ENCODE results near the gene TCEAL4. TPM values are rescaled to one million over a fixed set of nuclear protein-coding genes. Genes with fewer than 3 reads are reported as not detected.
A peak's percentile ranks its signal among the peaks of the same experiment; 100 is the strongest.

Gene TCEAL4
- total RNA-seq, 1 donor from 2014 or later: 140 TPM

DNA sequence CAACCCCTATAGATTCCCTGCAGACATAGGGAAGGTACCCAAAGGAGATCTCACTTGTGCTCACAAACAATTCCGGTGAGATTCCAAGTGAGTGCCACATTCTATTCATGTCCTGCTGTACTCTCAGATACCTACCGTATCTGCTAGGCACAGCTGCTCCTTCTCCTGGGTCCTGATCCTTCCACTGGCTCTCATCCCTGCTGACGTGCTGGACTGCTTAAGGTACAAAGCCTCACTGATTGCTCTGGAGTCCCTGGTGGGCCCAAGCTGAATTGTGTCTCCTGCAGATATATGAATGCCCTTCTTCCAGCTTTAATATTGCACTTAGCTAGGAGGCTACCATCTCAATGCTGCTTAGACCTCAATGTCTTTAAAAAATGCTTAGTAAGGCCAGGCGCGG, 45.8 kb downstream of the TCEAL4 start:
- Histone ChIP-seq H3K36me3 (no peaks in the 10 kb centered on the region), H3K9me3 (no peaks in the 10 kb centered on the region), H3K27me3 (no peaks in the 10 kb centered on the region), H3K27ac (peak overlapping the region; percentile 98), H3K4me3 (peak overlapping the region in 1 of 2 donors; percentile 25), H3K4me1 (peaks cover 8% of the 10 kb centered on the region)
- no peak for TF ChIP-seq POLR2AphosphoS5 (IDR thresholded peaks at IDR 0.05; ENCODE audit: insufficient read depth in 1 of 2, low read depth in 1 of 2)
- TF ChIP-seq POLR2A (IDR thresholded peaks at IDR 0.05): no peak
- TF ChIP-seq, protein P1, sequence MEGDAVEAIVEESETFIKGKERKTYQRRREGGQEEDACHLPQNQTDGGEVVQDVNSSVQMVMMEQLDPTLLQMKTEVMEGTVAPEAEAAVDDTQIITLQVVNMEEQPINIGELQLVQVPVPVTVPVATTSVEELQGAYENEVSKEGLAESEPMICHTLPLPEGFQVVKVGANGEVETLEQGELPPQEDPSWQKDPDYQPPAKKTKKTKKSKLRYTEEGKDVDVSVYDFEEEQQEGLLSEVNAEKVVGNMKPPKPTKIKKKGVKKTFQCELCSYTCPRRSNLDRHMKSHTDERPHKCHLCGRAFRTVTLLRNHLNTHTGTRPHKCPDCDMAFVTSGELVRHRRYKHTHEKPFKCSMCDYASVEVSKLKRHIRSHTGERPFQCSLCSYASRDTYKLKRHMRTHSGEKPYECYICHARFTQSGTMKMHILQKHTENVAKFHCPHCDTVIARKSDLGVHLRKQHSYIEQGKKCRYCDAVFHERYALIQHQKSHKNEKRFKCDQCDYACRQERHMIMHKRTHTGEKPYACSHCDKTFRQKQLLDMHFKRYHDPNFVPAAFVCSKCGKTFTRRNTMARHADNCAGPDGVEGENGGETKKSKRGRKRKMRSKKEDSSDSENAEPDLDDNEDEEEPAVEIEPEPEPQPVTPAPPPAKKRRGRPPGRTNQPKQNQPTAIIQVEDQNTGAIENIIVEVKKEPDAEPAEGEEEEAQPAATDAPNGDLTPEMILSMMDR (IDR thresholded peaks at IDR 0.05): no peak
- DNase-seq (ENCODE audit: extremely low spot score in 2 of 2): no peak
- intact Hi-C loops (cut with DNase I): no loop called here

DNA sequence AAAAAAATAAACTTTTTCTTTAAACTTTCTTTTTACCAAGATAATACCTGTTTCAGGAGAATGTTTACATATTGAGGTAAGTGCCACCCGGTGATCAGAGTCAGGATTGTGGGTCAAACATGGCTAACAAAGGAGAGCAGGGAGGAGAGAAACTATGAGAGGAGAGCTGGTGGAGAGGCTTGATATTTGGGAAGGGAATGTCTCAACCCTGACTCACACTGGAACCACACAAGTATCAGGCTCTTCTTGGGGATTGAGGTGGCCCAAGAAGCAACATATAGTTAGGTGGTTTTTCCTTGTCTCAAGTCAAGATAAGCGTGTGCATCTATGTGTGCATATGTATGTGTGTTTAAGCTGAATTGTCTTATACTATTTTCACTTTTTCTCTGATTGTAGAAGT, 50.1 kb downstream of the TCEAL4 start:
- H3K9me3 ChIP-seq: no peaks in the 10 kb centered on the region
- DNase-seq (ENCODE audit: extremely low spot score in 2 of 2): no peak
- TF ChIP-seq POLR2AphosphoS5 (IDR thresholded peaks at IDR 0.05; ENCODE audit: insufficient read depth in 1 of 2, low read depth in 1 of 2) (no peak), POLR2A (IDR thresholded peaks at IDR 0.05) (no peak)
- TF ChIP-seq, protein P1 (IDR thresholded peaks at IDR 0.05): no peak
- no peak overlapping the region for H3K4me3 ChIP-seq
- H3K36me3 ChIP-seq: no peaks in the 10 kb centered on the region
- no peaks in the 10 kb centered on the region for H3K27me3 ChIP-seq
- intact Hi-C loops (cut with DNase I): no loop called here
- no peak overlapping the region for H3K27ac ChIP-seq
- H3K4me1 ChIP-seq: no peaks in the 10 kb centered on the region

Other genes starting within 250 kb of the TCEAL4 start
- 52.8 TPM for gene TCEAL9, start 229.0 kb upstream of the TCEAL4 start, total RNA-seq
- 77.8 TPM for gene BEX3, start 209.0 kb upstream of the TCEAL4 start, total RNA-seq
- 0.98 TPM for gene RAB40A, start 66.0 kb upstream of the TCEAL4 start, total RNA-seq
- gene TCEAL3, start 22.4 kb downstream of the TCEAL4 start, total RNA-seq: 32.7 TPM
- gene TCEAL1, start 43.5 kb downstream of the TCEAL4 start, total RNA-seq: 93.1 TPM
- 170 TPM for gene MORF4L2, start 101.2 kb downstream of the TCEAL4 start, total RNA-seq
- gene TMEM31, start 125.4 kb downstream of the TCEAL4 start, total RNA-seq: not detected
- 8.8 TPM for gene PLP1, start 191.3 kb downstream of the TCEAL4 start, total RNA-seq
- 0.98 TPM for gene RAB9B, start 246.7 kb downstream of the TCEAL4 start, total RNA-seq